Muscle of leg (tissue), 11 donors: Measurements from ENCODE around the gene SYNDIG1. TPM values are rescaled to one million over a fixed set of nuclear protein-coding genes. Genes with fewer than 3 reads are reported as not detected.

Experiments used
- DNase-seq: peaks from one replicate; pipeline ENCODE4 v3.0.0; 2013
- H3K27ac ChIP-seq: one replicate; pipeline ENCODE4 v1.5.1; 2013; ENCODE audit warnings: mild to moderate bottlenecking, low read length, control low read depth
- H3K27me3 ChIP-seq: one replicate; pipeline ENCODE4 v1.6.1; 2013; ENCODE audit warnings: low read length; ENCODE audit not compliant: control insufficient read depth, insufficient read depth
- H3K36me3 ChIP-seq: one replicate; pipeline ENCODE4 v1.6.1; 2013; ENCODE audit warnings: low read length; ENCODE audit not compliant: control insufficient read depth, insufficient read depth
- H3K4me1 ChIP-seq: one replicate; pipeline ENCODE4 v1.6.1; 2013; ENCODE audit warnings: low read length; ENCODE audit not compliant: control insufficient read depth, insufficient read depth
- H3K4me3 ChIP-seq: one replicate; pipeline ENCODE4 v1.5.1; 2013; ENCODE audit warnings: low read length, control low read depth
- H3K9me3 ChIP-seq: replicated peaks from 2 replicates; pipeline ENCODE4 v1.6.1; 2013; ENCODE audit warnings: low read depth, low read length; ENCODE audit not compliant: control insufficient read depth
- WGBS: methylation state at CpG from one replicate; pipeline ENCODE4 v1.1.5; 2013; ENCODE audit warnings: missing lambda C conversion rate; ENCODE audit not compliant: insufficient coverage; 5-methylcytosine and 5-hydroxymethylcytosine counted together
- polyA plus RNA-seq, 8 donors: library from polyadenylated mRNA; unstranded; fragments of 120-200 nt; gene quantifications; one replicate each; pipeline versions ENCODE4 v1.2.1 to v1.2.3, GENCODE V29; 2013; ENCODE audit warnings: inconsistent platforms in 1 of 8, low replicate concordance in 1 of 8; ENCODE audit not compliant: insufficient read length in 8 of 8, insufficient read depth in 1 of 8
- total RNA-seq: library from RNA; stranded (reverse); fragments of 120-200 nt; gene quantifications from one replicate; pipeline ENCODE4 v1.2.4, GENCODE V29; 2013

Gene SYNDIG1
- total and polyA plus RNA-seq, 9 donors, result 2.5 to 5.3 (median 4.3) TPM

GRCh38 chr20:24519476-24519875, 50.0 kb downstream of the SYNDIG1 start:
- Histone ChIP-seq H3K27me3 (no peaks in the 10 kb centered on the region), H3K27ac (no peak overlapping the region), H3K9me3 (no peaks in the 10 kb centered on the region), H3K36me3 (no peaks in the 10 kb centered on the region), H3K4me3 (no peak overlapping the region), H3K4me1 (no peaks in the 10 kb centered on the region)
- WGBS, result no CpG with 5 or more reads among the region's 6 CpGs
- no peak for DNase-seq

- no peak overlapping the region for H3K27ac ChIP-seq
- no peak for DNase-seq
- H3K9me3 ChIP-seq, result no peaks in the 10 kb centered on the region
- no peaks in the 10 kb centered on the region for H3K27me3 ChIP-seq
- H3K4me1 ChIP-seq, result no peaks in the 10 kb centered on the region
- WGBS, result 88% methylated on average over 3 of the region's 3 CpGs
- H3K4me3 ChIP-seq, result no peak overlapping the region
- no peaks in the 10 kb centered on the region for H3K36me3 ChIP-seq
These were observed 51.6 kb downstream of the SYNDIG1 start for GRCh38 chr20:24521032-24521431.

- H3K27ac ChIP-seq, result no peak overlapping the region
- H3K36me3 ChIP-seq, result no peaks in the 10 kb centered on the region
- no peaks in the 10 kb centered on the region for H3K9me3 ChIP-seq
- H3K4me3 ChIP-seq, result no peak overlapping the region
- H3K4me1 ChIP-seq, result no peaks in the 10 kb centered on the region
- 63% methylated on average over 1 of the region's 5 CpGs for WGBS
- DNase-seq, result no peak
- H3K27me3 ChIP-seq, result no peaks in the 10 kb centered on the region
These were observed 53.3 kb downstream of the SYNDIG1 start for GRCh38 chr20:24522452-24523330.

- no peaks in the 10 kb centered on the region for H3K27me3 ChIP-seq
- no CpG with 5 or more reads among the region's 5 CpGs for WGBS
- no peaks in the 10 kb centered on the region for H3K36me3 ChIP-seq
- H3K27ac ChIP-seq, result no peak overlapping the region
- H3K9me3 ChIP-seq, result no peaks in the 10 kb centered on the region
- peak; percentile 16 for DNase-seq
- no peaks in the 10 kb centered on the region for H3K4me1 ChIP-seq
- no peak overlapping the region for H3K4me3 ChIP-seq
These were observed 54.2 kb downstream of the SYNDIG1 start for GRCh38 chr20:24523661-24524060.

GRCh38 chr20:24528583-24529368, 59.3 kb downstream of the SYNDIG1 start:
- Histone ChIP-seq H3K4me3 (no peak overlapping the region), H3K27ac (no peak overlapping the region), H3K4me1 (no peaks in the 10 kb centered on the region), H3K9me3 (no peaks in the 10 kb centered on the region), H3K27me3 (no peaks in the 10 kb centered on the region), H3K36me3 (no peaks in the 10 kb centered on the region)
- DNase-seq, result no peak
- 88% methylated on average over 1 of the region's 3 CpGs for WGBS

GRCh38 chr20:24529369-24529719, 59.9 kb downstream of the SYNDIG1 start:
- Histone ChIP-seq H3K4me1 (no peaks in the 10 kb centered on the region), H3K9me3 (no peaks in the 10 kb centered on the region), H3K4me3 (no peak overlapping the region), H3K27me3 (no peaks in the 10 kb centered on the region), H3K27ac (no peak overlapping the region), H3K36me3 (no peaks in the 10 kb centered on the region)
- no peak for DNase-seq
- 100% methylated on average over 1 of the region's 1 CpG for WGBS

GRCh38 chr20:24530131-24530680, 60.8 kb downstream of the SYNDIG1 start:
- WGBS, result no CpG with 5 or more reads among the region's 2 CpGs
- DNase-seq, result no peak
- H3K27ac ChIP-seq, result no peak overlapping the region

GRCh38 chr20:24531202-24531601, 61.8 kb downstream of the SYNDIG1 start:
- H3K4me1 ChIP-seq, result no peaks in the 10 kb centered on the region
- no CpG with 5 or more reads among the region's 4 CpGs for WGBS
- H3K4me3 ChIP-seq, result no peak overlapping the region
- H3K27ac ChIP-seq, result no peak overlapping the region
- no peak for DNase-seq
- no peaks in the 10 kb centered on the region for H3K27me3 ChIP-seq
- H3K9me3 ChIP-seq, result no peaks in the 10 kb centered on the region
- no peaks in the 10 kb centered on the region for H3K36me3 ChIP-seq

More at GRCh38 chr20:24530131-24530680, 60.8 kb downstream of the SYNDIG1 start:
- H3K27me3 ChIP-seq, result no peaks in the 10 kb centered on the region
- no peaks in the 10 kb centered on the region for H3K9me3 ChIP-seq
- H3K4me1 ChIP-seq, result no peaks in the 10 kb centered on the region
- no peaks in the 10 kb centered on the region for H3K36me3 ChIP-seq
- H3K4me3 ChIP-seq, result no peak overlapping the region

GRCh38 chr20:24531631-24532419, 62.4 kb downstream of the SYNDIG1 start:
- Histone ChIP-seq H3K9me3 (no peaks in the 10 kb centered on the region), H3K27me3 (no peaks in the 10 kb centered on the region), H3K27ac (no peak overlapping the region), H3K4me3 (no peak overlapping the region), H3K4me1 (no peaks in the 10 kb centered on the region), H3K36me3 (no peaks in the 10 kb centered on the region)
- WGBS, result 51% methylated on average over 2 of the region's 6 CpGs
- no peak for DNase-seq
